Hematopoietic multipotent progenitor cell treated with erythropoietin and hydrocortisone succinate and interleukin-3 and kit ligand, for 17 days (in vitro differentiated cells): ENCODE measurements around the gene NBPF10.
"Not testable (repeated sequence)": the region's sequence is repeated elsewhere in the genome, so short reads cannot be mapped to it uniquely, and the experiment has no call there.

Experiments
- DNase-seq: peaks from one replicate; pipeline ENCODE4 v3.0.0-alpha.2; 2015; ENCODE audit warnings: low spot score

NBPF10 gene, protein sequence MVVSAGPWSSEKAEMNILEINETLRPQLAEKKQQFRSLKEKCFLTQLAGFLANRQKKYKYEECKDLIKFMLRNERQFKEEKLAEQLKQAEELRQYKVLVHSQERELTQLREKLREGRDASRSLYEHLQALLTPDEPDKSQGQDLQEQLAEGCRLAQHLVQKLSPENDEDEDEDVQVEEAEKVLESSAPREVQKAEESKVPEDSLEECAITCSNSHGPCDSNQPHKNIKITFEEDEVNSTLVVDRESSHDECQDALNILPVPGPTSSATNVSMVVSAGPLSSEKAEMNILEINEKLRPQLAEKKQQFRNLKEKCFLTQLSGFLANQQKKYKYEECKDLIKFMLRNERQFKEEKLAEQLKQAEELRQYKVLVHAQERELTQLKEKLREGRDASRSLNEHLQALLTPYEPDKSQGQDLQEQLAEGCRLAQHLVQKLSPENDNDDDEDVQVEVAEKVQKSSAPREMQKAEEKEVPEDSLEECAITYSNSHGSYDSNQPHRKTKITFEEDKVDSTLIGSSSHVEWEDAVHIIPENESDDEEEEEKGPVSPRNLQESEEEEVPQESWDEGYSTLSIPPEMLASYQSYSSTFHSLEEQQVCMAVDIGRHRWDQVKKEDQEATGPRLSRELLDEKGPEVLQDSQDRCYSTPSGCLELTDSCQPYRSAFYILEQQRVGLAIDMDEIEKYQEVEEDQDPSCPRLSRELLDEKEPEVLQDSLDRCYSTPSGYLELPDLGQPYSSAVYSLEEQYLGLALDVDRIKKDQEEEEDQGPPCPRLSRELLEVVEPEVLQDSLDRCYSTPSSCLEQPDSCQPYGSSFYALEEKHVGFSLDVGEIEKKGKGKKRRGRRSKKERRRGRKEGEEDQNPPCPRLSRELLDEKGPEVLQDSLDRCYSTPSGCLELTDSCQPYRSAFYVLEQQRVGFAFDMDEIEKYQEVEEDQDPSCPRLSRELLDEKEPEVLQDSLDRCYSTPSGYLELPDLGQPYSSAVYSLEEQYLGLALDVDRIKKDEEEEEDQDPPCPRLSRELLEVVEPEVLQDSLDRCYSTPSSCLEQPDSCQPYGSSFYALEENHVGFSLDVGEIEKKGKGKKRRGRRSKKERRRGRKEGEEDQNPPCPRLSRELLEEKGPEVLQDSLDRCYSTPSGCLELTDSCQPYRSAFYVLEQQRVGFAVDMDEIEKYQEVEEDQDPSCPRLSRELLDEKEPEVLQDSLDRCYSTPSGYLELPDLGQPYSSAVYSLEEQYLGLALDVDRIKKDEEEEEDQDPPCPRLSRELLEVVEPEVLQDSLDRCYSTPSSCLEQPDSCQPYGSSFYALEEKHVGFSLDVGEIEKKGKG (N-terminal part only)

DNA sequence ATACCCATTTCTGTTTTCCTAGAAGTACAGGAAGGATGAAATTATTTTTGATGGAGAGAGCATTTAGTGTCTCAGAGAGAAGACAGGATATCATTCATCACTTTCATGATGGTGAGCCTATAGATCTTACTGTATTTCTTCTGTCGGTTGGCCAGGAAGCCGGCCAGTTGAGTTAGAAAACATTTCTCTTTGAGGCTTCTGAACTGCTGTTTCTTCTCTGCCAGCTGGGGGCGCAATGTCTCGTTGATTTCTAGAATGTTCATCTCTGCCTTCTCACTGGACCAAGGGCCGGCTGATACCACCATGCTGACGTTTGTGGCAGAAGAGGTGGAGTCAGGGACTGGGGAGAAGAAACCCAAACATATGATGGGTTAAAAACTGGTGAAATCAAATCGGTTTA lies at the start of gene NBPF10:
NBPF10 (minus strand) TSS at position 340 of the 400 bp plus-strand sequence; CDS start at position 305, 35 bp downstream.
- not testable (repeated sequence) for DNase-seq

DNA sequence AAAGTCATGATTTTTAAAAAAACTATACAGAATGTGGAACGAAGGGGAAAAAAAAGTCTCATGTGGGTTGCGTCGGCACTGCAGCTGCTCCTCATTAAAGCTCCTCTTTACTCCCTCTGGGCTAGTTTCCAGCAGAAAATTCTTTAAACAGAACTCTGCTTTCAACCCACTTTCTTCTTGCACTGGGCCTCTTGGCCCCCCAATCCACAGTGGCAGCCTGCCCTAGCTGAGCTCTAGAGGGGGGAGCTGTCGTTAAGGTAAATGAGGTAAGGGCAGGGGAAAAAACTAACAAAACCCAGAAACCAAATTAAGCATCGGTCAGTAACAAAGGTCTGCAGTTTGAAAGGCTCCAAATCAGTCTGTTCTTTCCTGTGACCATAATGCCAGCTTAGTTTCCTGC lies 29.9 kb upstream of the NBPF10 start:
- not testable (repeated sequence) for DNase-seq

DNA sequence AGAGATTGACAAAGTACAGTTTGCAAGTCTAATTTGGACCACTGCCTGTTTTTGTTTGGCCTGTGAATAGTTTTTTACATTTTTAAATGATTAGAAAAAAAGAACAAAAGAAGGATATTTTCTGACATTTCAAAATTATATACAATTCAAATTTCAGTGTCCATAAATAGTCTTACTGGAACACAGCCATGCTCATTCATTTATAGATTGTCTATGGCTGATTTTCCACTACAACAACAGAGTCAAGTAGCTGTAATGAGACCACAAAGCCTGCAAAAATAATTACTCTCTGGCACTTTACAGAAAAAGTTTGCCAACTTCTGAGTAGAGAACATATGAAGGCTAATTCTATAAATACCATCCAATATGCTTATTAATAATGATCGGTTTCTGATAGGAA lies 23.1 kb upstream of the NBPF10 start:
- DNase-seq: not testable (repeated sequence)

DNA sequence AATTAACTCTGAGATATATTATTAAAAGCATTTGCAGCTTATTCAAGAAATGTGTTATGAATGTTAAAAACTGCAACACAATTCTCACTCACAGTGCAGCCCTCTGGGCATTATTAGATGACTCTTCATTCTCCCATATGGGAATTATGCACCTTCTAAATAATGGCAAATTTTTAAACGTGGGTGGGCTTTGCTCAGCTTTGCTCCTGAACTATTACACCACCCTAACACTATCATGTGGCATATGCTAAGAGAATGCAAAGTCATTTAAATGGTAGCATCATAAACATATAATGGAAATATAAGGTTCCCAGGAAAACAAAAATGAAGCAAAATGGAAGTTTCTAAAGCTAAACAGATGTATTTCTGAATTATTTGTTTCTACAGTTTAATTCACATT lies 22.7 kb upstream of the NBPF10 start:
- DNase-seq: not testable (repeated sequence)
